A204.1 (cell line): ENCODE data around the gene NBPF9.
"Not testable (repeated sequence)": the region's sequence is repeated elsewhere in the genome, so short reads cannot be mapped to it uniquely, and the experiment has no call there.

Source experiments
- FAIRE-seq: peaks from 2 replicates; lab custom pipeline; 2012; peaks lifted over from hg19 to GRCh38; lab: Jason Lieb, UNC

NBPF9 gene

GRCh38 chr1:149012599-149012998 lies 90.8 kb downstream of the NBPF9 start:
- FAIRE-seq: not testable (repeated sequence)

GRCh38 chr1:149009761-149010160 lies 93.6 kb downstream of the NBPF9 start:
- FAIRE-seq: not testable (repeated sequence)

DNA sequence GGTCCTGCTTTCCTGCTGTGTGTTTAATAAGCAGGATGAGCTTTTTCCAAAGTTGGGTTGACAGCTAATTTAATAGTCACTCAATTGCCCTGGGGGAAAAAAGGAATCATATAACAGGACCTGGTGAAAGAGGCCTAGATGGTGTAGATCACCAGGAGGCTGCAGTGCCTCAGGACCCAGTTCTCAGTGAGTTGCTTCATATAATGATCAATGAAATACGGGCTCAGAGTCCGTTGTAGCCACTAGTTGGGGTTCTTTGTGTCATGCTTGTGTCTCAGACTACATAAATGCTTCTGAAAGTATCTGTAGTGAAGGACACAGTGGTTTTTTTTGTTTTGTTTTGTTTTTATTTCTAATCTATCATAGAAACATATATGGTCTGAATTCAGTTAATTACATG lies 94.6 kb downstream of the NBPF9 start:
- not testable (repeated sequence) for FAIRE-seq

DNA sequence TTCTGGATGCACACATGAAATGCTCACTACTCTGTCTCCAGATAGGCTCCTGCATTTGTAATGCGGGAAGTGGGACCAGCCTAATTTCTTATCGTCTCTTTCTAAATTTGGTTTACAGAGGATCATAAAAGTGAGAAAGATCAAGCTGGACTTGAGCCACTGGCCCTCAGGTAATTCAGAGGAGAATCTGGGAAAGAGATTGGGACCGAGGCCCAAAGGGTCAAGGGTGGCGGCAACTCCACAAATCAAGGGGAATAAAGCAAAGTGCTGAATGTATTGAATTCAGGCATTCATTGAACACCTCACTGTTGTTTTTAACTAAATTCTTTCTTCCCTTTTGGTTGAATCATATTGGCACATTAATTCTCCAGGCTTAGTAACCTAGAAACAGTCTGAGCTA lies 95.0 kb downstream of the NBPF9 start:
- not testable (repeated sequence) for FAIRE-seq
